SIG-M5 treated with dmso at 0.1 percent for 504 hours (cell line): ENCODE results near the gene ALDH18A1.
A peak's percentile ranks its signal among the peaks of the same experiment; 100 is the strongest.
"Not testable (repeated sequence)": the region's sequence is repeated elsewhere in the genome, so short reads cannot be mapped to it uniquely, and the experiment has no call there.

Experiments
- DNase-seq: peaks from one replicate; lab custom pipeline; 2025; ENCODE audit not compliant: unreplicated experiment; lab: John Stamatoyannopoulos, UW

ALDH18A1 gene

DNA sequence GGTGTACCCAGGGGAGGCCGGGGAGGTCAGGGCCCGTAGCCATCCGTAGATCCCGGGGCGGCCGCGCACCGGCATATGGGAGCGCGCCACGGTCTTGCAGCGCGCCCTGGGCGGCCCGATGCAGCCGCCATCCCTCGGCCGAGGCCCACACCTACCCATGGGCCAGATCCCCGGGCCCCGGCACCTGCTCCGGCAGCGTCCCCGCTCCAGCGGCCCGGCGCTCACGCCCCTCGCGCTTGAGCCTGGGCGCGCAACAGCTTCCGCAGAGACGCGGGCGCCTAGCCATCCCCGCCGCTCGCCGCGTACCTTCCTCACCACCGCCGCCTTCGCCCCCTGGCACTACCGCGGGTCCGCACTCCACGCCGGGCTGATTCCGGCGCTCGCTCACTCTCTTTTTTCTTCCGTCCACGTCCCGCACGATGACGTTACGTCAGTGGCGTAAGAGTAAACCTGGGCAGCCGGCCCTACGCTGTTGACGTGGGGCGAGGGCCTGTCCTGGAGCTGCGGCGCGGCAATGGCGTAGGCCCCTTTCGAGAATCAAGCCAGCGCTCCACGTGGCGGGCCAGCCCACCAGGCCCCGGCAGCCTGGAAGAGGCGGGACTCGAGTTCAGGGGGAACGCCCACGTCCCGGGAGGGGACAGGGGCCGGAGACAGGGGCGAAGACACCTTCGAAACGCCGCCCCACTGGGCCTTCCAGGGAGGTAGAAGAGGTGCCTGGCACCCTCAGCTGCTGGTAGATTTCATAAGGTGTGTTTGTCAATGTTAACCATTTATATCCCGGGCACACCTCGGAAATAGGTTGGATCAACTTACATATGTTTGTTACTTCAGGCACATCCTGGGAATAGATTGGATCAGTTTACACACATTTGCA, at the start of gene ALDH18A1:
Gene ALDH18A1, minus strand, starts transcription at position 421 of the 874 bp plus-strand sequence. CDS start 3,334 bp downstream, outside the sequence.
- DNase-seq = peak; percentile 84

DNA sequence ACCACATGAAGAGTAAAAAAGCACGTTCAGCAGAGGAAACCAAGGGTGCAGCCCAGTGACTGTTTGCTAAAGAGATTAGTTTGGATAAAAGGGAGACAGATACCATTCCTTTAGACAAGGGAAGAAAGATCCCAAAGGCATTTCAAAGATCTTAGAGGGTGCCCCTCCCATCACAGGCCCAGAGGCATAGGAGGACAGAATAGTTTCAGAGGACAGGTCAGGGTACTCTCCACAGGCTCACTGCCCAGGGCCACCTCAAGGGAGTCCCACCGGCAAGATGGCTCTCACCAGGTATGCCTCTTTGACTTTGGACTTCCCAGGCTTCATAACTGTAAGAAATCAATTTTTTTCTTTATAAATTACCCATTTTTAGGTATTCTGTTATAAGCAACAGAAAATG, 41.9 kb upstream of the ALDH18A1 start:
- no peak for DNase-seq

DNA sequence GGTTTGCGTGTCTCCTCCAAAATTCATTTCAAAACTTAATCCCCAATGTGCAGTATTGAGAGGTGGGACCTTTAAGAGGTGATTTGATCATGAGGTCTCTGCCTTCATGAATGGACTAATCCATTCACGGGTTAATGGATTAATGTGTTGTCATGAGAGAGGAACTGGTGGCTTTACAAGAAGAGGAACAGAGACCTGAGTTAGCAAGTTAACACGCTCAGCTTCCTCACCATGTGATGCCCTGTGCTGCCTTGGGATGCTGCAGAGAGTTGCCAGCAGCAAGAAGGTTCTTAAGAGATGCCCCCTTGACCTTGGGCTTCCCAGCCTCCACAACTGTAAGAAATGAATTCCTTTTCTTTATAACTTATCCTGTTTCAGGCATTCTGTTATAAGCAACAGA, 40.9 kb upstream of the ALDH18A1 start:
- peak; percentile 46 for DNase-seq

DNA sequence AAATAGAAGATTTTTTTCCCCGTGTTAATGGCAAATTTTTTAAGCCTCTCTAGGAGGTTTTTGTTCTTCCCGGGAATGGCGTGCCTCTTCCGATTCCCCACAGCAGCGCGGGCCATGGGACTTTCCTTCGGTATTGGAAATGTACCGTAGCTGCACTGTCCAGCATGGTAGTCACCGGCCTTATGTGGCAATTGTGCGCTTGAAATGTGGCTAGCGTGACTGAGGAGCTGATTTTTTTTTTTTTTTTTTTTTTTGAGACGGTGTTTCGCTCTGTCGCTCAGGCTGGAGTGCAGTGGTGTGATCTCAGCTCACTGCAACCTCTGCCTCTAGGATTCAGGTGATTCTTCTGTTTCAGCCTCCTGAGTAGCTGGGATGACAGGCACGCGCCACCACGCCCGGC, 38.2 kb upstream of the ALDH18A1 start:
- DNase-seq = no peak

DNA sequence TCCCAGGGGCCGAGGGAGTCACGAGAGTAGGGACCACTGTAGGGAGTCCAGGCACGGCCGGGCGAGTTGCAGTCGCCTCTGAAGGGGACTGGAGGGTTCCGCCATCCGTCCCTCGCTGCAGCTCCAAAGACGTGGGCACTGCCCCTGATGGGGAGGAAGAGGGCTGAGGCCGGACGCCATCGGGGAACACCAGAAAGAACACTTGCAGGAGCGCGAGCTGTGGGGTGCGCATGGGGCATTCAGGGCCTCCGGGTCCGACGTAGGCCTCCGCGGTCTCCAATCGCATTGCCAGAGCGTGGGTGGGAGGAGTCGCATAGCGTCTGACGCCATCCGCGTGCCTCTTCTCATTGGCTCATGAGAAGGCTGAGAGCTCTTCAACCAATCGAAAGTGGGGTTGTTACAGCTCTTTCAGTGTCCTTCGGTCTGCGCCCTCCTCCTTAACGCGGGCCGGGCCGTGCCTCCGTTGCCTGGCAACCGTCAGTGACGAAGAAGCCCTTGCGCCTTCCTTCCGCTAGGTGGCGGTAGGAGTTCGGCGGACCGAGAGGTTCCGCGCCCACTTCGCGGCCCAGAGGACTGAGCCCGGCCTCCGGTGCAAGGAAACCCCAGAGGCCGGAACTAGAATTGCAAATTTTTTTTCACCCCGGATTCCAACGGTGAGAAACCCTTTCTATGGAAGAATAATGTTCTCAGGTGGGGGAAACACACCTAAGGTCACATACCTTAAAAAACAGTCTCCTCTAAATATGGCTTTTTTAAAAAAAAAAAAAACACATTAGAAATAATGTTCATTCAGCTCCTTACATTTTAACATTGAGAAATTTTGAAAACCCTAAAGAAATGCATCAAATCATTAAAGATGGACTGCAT, 37.4 kb upstream of the ALDH18A1 start, which contains the start of gene TCTN3:
Gene TCTN3, minus strand, starts transcription at position 260 of the 867 bp plus-strand sequence. Its CDS starts 28 bp downstream, at position 232.
- DNase-seq = peak; percentile 97

DNA sequence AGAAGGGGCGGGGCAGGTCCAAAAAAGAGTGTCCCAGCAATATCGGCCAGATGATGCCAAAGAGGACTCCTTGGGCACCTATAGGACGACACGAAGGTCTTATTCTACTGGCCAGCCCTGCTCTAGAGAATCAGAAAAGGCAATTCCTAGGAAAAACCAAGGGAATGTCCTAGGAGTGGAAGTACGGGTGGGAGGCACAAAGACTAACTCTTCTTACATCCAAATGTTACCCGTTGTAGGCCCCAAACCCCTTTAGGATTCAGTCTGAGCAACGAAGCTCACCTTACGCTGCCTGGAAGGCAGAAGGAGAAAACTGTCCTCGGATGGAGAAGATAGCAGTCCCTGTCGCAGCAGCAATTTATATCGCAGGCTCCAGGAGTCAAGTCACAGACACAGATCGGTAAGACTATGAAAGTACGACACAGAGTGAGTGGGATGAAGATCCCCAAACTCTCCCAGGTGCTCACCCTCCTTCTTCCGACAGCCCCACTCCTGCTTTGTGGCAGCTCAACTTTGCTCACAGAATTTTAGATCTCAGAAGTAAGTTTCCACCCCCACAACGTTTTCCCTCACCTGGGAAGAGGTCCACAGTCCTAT, 36.7 kb upstream of the ALDH18A1 start:
- no peak for DNase-seq

DNA sequence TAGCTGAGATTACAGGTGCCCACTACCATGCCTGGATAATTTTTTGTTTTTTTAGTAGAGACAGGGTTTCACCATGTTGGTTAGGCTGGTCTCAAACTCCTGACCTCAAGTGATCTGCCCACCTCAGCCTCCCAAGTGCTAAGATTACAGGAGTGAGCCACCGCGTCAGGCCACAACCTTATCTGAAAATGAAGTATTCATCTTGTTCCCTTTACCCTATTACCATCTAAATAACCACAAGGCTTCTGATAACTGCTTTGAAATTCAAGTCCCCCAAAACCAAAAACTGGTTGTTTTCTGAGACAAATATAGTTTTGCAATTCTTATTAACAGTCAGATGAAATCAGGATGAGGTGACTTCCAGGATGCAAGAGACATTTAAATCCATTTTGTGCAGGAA, 34.8 kb upstream of the ALDH18A1 start:
- DNase-seq = no peak

DNA sequence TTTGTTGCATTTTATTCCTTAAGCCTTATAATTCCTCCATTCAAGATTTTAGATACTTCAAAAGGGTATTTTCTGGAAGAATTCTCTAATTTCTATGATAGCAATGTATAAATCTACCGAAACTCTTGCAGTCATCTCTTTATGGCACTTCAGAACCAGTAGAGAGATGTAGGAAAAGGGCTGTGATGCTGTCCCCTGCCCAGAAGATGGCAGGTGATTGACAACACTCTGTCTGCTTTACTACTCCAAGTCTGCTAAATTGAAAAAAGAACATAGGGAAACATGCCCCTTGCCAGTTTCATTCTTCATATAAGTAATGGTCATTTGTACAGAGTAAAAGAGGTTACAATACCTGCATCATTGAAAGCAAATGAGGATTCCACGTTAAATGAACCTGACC, 32.1 kb upstream of the ALDH18A1 start:
- no peak for DNase-seq

DNA sequence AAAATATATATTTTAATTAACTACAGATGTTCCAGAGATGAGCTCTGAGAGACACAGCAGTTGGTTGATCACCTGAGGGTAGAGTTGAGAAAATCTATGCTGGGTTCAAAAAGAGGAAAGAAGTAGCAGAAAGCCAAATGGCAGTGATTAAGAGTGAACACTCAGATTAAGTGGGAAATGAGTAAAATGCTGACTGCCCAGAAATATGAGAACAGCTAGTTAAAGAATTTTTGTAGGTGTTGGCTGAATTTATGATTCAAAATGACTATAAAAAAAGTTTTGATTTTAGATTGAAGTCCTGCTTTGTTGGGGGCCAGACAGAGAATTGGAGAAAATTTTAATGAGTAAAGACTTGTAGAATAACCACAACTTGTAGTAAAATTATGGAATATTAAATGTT, 27.5 kb upstream of the ALDH18A1 start:
- DNase-seq = no peak

DNA sequence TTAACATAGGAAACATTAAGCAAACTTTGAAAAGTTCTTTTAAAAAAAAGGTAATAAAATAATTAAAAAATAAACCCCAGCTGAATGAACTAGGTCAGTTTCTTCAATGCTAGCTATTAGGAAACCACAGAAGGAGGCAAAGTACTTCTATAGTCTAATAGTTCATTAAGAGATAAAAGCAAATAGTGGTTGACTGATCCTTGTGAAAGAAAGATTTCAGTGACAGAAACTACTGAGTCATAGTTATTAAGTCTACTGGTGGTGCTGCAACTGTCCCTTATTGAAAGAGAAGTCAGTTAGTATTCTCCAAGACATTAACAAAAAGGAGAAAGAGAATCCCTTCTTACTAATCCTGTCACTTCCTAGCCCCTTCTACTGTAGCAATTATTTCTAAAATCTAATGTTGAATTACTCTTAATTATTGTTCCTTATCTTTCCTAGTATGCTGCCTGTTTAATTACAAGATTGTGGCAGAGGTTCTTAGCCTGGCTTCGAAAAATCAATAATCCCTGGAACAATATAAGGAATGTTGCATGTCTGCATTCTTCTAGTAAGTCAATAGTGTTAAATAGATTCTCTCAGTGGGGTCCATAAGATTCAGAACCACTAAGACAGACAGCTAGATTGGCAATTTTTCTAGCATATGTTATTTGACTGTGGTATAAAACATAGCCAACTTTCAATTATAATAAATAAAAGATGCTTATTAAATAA, 19.0 kb upstream of the ALDH18A1 start:
- no peak for DNase-seq

DNA sequence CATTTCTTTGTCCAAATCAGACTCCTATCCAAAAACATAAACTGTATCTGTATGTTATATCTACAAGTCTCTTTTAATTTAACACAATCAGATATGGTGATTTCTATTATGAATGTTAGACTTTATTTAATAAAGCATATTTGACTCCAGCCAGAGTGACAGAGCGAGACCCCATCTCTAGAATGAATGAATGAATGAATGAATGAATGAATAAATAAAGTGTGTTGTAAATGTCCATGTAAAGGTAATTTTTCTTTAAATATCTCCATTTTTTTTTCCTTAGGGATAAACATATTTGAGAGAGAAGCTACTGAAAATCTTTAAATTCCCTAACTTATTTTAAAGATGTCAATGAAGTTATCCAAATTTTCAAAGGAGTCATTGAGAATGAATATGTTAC, 18.1 kb upstream of the ALDH18A1 start:
- no peak for DNase-seq

DNA sequence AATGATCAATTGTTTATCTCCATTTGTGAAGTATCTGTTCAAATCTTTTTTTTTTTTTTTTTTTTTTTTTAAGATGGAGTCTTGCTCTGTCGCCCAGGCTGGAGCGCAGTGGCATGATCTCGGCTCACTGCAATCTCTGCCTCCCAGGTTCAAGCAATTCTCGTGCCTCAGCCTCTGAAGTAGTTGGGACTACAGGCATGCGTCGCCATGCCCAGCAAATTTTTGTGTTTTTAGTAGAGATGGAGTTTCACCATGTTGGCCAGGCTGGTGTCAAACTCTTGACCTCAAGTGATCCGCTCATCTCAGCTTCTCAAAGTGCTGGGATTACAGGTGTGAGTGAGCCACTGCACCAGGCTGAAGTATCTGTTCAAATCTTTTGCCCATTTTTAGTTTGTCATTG, 16.1 kb upstream of the ALDH18A1 start:
- not testable (repeated sequence) for DNase-seq

DNA sequence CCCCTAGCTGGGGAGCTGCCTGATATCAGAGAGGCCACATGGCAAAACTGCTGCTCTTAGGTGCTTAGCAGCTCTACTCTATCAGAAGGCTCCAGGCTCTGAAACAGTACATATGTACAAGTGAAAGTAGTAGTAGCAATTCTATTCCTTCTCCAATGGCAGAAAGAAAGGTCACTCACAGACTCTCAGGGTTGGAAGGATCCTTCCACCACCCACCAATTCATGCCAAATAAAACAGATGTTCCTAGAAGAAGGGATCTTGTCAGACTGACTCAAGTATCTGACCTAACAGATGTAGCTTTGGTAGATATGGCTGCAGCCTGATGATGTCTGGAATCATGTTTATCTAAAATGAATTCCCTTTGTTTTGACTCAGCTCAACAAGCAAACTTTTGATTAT, 8.0 kb upstream of the ALDH18A1 start:
- DNase-seq = no peak

DNA sequence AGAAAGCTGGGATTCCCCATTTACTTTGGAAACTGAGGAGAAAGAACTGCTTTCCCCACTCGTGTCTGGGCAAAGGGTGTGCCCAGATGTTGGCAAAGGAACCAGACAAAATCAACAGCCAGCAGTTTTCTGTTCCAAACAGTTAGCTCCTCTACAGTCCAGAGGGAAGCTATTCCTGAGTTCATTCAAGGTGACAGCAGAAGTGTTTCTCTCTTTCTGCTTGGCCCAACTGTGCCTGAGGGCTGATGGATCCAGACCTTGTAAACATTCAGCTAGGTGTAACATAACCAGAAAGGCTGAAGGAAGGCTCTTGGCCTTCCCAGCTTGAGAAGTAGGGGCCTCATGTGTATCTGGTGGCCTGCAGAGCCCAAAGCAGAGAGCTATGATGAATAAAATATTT, 7.0 kb upstream of the ALDH18A1 start:
- DNase-seq = no peak

DNA sequence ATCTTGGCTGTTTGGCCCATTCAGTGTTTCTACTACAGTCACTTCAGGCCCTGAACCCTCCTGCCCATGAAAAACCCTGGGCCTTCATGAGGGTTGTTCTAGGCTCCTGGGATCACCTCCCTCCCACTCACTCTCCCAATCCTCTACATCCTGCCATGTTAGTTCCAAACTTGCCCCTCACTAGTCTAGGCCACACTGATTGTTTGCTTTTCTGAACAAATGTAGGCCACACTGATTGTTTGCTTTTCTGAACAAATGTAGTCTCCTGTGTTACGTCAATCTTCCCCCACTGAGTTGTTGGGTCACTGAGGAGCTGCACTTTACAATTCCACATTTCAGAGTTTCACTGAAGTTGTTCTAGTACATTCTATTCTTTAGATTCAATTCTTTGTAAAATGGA, 5.3 kb upstream of the ALDH18A1 start:
- DNase-seq = no peak

DNA sequence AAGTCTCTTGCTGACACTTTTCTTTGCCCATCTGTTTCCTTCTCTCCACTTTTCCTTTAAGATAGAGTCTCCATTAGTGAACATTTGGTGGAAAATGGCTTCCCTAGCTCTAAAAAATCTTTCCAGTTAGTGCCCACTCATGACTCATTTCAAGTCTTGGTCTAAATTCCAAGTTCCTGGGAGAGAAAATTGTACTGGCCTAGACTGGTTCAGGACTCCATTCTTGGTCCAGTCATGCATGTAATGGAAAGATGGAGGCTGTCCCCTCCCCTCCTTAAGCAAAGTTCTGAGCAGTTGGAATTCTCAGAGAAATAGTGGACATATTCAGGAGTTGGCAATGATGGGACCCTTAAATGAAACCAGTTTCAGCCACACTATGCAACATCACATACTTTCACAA, 3.8 kb upstream of the ALDH18A1 start:
- no peak for DNase-seq

DNA sequence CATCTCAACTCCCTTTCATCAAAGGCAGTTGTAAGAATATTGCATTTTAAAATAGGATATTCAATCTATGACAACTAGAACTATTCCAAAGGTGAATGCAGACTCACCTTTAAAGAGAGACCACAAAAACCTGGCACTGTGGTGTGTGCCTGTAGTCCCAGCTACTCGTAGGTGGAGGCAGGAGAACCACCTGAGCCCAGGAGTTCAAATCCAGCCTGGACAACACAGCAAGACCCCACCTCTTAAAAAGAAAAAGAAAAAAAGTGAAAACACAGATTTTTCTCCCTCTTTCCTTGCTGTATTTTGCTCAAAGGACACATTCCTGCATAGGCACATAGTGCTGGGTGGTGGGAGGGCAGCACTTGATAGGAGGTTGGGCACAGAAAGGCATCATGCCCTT, 739 bp upstream of the ALDH18A1 start:
- DNase-seq = no peak

DNA sequence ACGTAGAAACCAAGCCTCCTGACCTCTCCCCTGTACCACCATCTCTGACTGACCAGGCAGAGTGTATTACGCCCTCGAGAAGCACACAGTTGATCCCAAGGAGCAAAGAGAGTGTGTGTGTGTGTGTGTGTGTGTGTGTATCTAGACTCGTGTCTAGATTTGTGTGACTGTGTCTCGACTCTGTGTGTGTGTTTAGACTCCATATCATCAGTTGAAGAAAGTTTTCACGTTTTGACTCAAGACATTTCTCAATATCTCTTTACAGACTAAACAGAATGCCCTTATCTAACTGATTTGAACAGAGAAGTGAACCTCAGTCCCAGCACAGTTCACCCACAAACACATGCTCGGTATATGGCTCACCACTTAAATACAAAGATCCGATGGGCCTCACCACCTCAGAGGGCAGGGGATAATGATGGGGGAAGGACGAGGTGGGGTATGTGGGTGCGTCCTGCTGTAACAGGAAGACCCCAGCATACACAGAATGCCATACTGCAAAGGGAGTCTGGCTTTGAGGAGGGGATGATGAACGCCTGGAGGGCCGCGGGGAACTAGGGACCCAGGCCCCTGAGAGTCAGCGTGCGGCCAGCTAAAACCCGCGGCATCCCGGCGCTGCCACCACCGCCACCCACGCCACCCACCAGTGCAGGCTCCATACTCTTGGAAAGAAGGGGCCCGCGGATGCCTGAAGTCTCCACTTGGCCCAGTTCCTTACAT, 780 bp downstream of the ALDH18A1 start:
- peak; percentile 7 for DNase-seq

DNA sequence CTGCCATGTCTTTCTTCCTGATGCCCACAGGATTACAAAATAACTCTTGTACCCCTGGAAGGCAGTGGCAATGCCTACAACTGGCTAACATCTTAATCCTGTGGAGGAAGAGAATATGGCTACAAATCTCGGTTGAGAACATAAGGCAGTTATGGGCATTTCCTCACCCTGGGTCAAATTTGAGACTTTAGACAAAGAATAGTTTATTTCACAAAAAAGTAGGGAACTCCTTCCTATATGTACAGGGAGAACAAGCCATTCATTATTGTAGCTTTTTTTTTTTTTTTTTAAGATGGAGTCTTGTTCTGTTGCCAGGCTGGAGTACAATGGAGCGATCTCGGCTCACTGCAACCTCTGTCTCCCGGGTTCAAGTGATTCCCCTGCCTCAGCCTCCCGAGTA, 2.6 kb downstream of the ALDH18A1 start:
- no peak for DNase-seq

DNA sequence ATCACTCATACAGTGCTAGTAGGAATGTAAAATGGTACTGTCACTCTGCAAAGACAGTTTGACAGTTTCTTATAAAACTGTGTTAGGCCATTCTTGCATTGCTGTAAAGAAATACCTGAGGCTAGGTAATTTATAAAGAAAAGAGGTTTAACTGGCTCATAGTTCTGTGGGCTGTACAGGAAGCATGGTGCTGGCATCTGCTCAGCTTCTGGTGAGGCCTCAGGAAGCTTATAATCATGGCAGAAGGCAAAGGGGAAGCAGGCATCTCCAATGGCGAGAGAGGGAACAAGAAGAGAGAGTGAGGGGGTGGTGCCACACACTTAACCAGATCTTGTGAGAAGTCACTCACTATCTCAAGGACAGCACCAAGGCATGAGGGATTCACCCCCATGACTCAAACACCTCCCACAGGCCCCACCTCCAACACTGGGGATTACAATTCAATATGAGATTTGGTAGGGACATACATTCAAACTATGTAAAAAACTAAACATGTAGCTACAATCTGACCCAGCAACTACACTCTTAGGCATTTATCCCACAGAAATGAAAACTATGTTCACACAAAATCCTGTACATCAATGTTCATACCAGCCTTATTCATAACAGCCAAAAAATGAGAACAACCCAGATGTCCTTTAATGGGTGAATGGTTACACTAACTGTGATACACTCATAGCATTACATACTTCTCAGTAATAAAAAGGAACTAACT, 5.0 kb downstream of the ALDH18A1 start:
- DNase-seq = no peak
